ENCODE data around the gene SEC61A2.

DNA sequence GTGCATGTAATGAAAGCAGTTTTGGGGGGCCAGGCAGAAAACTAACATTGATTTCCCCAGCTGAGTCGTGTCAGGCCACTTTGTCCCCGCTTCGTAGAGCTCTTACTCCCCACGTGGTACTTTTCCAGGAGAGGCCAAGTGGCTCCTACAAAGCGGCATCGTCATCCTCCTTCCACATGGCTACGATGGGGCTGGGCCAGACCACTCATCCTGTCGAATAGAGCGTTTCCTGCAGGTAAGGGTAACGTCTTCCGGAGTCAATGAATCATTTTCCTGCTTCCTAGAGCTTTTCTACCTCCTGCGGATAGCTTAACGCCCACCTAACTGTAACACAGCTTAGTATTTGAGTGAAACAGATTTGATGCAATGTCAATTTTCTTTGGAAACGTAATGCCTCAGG, 21.7 kb upstream of the SEC61A2 start:
- no peak for TF ChIP-seq EZH2phosphoT487 (IDR thresholded peaks at IDR 0.05; ENCODE audit: borderline replicate concordance, low read length)
- TF ChIP-seq, protein P1, sequence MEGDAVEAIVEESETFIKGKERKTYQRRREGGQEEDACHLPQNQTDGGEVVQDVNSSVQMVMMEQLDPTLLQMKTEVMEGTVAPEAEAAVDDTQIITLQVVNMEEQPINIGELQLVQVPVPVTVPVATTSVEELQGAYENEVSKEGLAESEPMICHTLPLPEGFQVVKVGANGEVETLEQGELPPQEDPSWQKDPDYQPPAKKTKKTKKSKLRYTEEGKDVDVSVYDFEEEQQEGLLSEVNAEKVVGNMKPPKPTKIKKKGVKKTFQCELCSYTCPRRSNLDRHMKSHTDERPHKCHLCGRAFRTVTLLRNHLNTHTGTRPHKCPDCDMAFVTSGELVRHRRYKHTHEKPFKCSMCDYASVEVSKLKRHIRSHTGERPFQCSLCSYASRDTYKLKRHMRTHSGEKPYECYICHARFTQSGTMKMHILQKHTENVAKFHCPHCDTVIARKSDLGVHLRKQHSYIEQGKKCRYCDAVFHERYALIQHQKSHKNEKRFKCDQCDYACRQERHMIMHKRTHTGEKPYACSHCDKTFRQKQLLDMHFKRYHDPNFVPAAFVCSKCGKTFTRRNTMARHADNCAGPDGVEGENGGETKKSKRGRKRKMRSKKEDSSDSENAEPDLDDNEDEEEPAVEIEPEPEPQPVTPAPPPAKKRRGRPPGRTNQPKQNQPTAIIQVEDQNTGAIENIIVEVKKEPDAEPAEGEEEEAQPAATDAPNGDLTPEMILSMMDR (IDR thresholded peaks at IDR 0.05; ENCODE audit: low read depth, low read length, poor library complexity, severe bottlenecking), result no peak

Measured in DOHH2 (cell line).